ENCODE data around the gene LYZL1.

GRCh38 chr10:29268011-29268410, 20.9 kb upstream of the LYZL1 start:
- TF ChIP-seq CTCF (conservative IDR thresholded peaks at IDR 0.05; ENCODE audit: low read depth, low read length) (no peak), EZH2 (IDR thresholded peaks at IDR 0.05; ENCODE audit: borderline replicate concordance, low read depth, low read length, poor library complexity, severe bottlenecking) (no peak)

Data from A673 (cell line).